ENCODE data around the gene EPHB2. TPM values are rescaled to one million over a fixed set of nuclear protein-coding genes. Genes with fewer than 3 reads are reported as not detected.
"Not testable (repeated sequence)": the region's sequence is repeated elsewhere in the genome, so short reads cannot be mapped to it uniquely, and the experiment has no call there.

Gene EPHB2
- total RNA-seq, 1 donor: 24.9 TPM

GRCh38 chr1:22699681-22700520 lies 10.7 kb upstream of the EPHB2 start:
- no peak for TF ChIP-seq CTCF (IDR thresholded peaks at IDR 0.05; ENCODE audit: insufficient read depth, low read length)
- DNase-seq (ENCODE audit: low read depth): no peak
- H3K4me3 ChIP-seq (ENCODE audit: low read depth, low read length): no peak overlapping the region

- no peak for TF ChIP-seq CTCF (IDR thresholded peaks at IDR 0.05; ENCODE audit: insufficient read depth, low read length)
- peak; percentile 29 for DNase-seq (ENCODE audit: low read depth)
- H3K4me3 ChIP-seq (ENCODE audit: low read depth, low read length): no peak overlapping the region
Observed at GRCh38 chr1:22702296-22703085, 8.1 kb upstream of the EPHB2 start.

- TF ChIP-seq CTCF (IDR thresholded peaks at IDR 0.05; ENCODE audit: insufficient read depth, low read length): peak; percentile 96
- H3K4me3 ChIP-seq (ENCODE audit: low read depth, low read length): no peak overlapping the region
- DNase-seq (ENCODE audit: low read depth): peak; percentile 86
Observed at GRCh38 chr1:22704440-22705067, 6.1 kb upstream of the EPHB2 start.

GRCh38 chr1:22705586-22705985 lies 5.1 kb upstream of the EPHB2 start:
- no peak for TF ChIP-seq CTCF (IDR thresholded peaks at IDR 0.05; ENCODE audit: insufficient read depth, low read length)
- no peak for DNase-seq (ENCODE audit: low read depth)

GRCh38 chr1:22706100-22706499 lies 4.5 kb upstream of the EPHB2 start:
- H3K4me3 ChIP-seq (ENCODE audit: low read depth, low read length); DNase-seq (ENCODE audit: low read depth): not testable (repeated sequence)

More at GRCh38 chr1:22705586-22705985, 5.1 kb upstream of the EPHB2 start:
- H3K4me3 ChIP-seq (ENCODE audit: low read depth, low read length): no peak overlapping the region

- DNase-seq (ENCODE audit: low read depth): no peak
- H3K4me3 ChIP-seq (ENCODE audit: low read depth, low read length): no peak overlapping the region
- no peak for TF ChIP-seq CTCF (IDR thresholded peaks at IDR 0.05; ENCODE audit: insufficient read depth, low read length)
Observed at GRCh38 chr1:22708777-22709176, 1.9 kb upstream of the EPHB2 start.

GRCh38 chr1:22709227-22709626 lies 1.4 kb upstream of the EPHB2 start:
- no peak for DNase-seq (ENCODE audit: low read depth)
- H3K4me3 ChIP-seq (ENCODE audit: low read depth, low read length): no peak overlapping the region
- peak; percentile 10 for TF ChIP-seq CTCF (IDR thresholded peaks at IDR 0.05; ENCODE audit: insufficient read depth, low read length)
